ENCODE measurements around the gene ZNF304. TPM values are rescaled to one million over a fixed set of nuclear protein-coding genes. Genes with fewer than 3 reads are reported as not detected.

The ZNF304 gene
- total RNA-seq, 1 experiment from 2014 or later, result 11.0 TPM

GRCh38 chr19:57314146-57314545, 36.9 kb upstream of the ZNF304 start:
- TF ChIP-seq CTCF (conservative IDR thresholded peaks at IDR 0.05; ENCODE audit: low read depth, low read length) (no peak), EZH2 (IDR thresholded peaks at IDR 0.05; ENCODE audit: borderline replicate concordance, low read depth, low read length, poor library complexity, severe bottlenecking) (no peak)
- ChIA-PET POLR2A (ENCODE audit: low non-redundant PET) (no interaction called here), CTCF (no interaction called here)
- Histone ChIP-seq H3K27me3 (replicated peaks; ENCODE audit: insufficient read depth, low read depth, low read length, poor library complexity) (peaks cover 38% of the 10 kb centered on the region), H3K36me3 (ENCODE audit: insufficient read depth, low read length, poor library complexity, severe bottlenecking) (no peaks in the 10 kb centered on the region), H3K27ac (ENCODE audit: low read depth, low read length, poor library complexity, severe bottlenecking) (no peak overlapping the region), H3K9me3 (ENCODE audit: low read depth, low read length, poor library complexity, severe bottlenecking) (no peaks in the 10 kb centered on the region), H3K4me1 (ENCODE audit: insufficient read depth, low read length, poor library complexity, severe bottlenecking) (no peaks in the 10 kb centered on the region), H3K4me3 (ENCODE audit: low read depth, low read length, poor library complexity, severe bottlenecking) (no peak overlapping the region)
- intact Hi-C loops (cut with micrococcal nuclease; ENCODE audit: unreplicated experiment), result no loop called here
- no peak for DNase-seq (ENCODE audit: low spot score)
- BruUV-seq (replicated peaks), result no TSS peak

- H3K27me3 ChIP-seq (replicated peaks; ENCODE audit: insufficient read depth, low read depth, low read length, poor library complexity), result peaks cover 38% of the 10 kb centered on the region
- no TSS peak for BruUV-seq (replicated peaks)
Measured at GRCh38 chr19:57317503-57317902, 33.6 kb upstream of the ZNF304 start.

GRCh38 chr19:57319869-57320179, 31.2 kb upstream of the ZNF304 start:
- Histone ChIP-seq H3K27ac (ENCODE audit: low read depth, low read length, poor library complexity, severe bottlenecking) (peak overlapping the region; percentile 88), H3K27me3 (replicated peaks; ENCODE audit: insufficient read depth, low read depth, low read length, poor library complexity) (peaks cover 36% of the 10 kb centered on the region), H3K36me3 (ENCODE audit: insufficient read depth, low read length, poor library complexity, severe bottlenecking) (peaks cover 11% of the 10 kb centered on the region), H3K4me1 (ENCODE audit: insufficient read depth, low read length, poor library complexity, severe bottlenecking) (no peaks in the 10 kb centered on the region), H3K4me3 (ENCODE audit: low read depth, low read length, poor library complexity, severe bottlenecking) (peak overlapping the region; percentile 93), H3K9me3 (ENCODE audit: low read depth, low read length, poor library complexity, severe bottlenecking) (no peaks in the 10 kb centered on the region)
- BruUV-seq (replicated peaks), result no TSS peak
- TF ChIP-seq EZH2 (IDR thresholded peaks at IDR 0.05; ENCODE audit: borderline replicate concordance, low read depth, low read length, poor library complexity, severe bottlenecking), result no peak
- TF ChIP-seq CTCF (conservative IDR thresholded peaks at IDR 0.05; ENCODE audit: low read depth, low read length), result no peak
- intact Hi-C loops (cut with micrococcal nuclease; ENCODE audit: unreplicated experiment), result no loop called here
- CTCF ChIA-PET, result no interaction called here
- DNase-seq (ENCODE audit: low spot score), result no peak
- POLR2A ChIA-PET (ENCODE audit: low non-redundant PET), result no interaction called here

More at GRCh38 chr19:57317503-57317902, 33.6 kb upstream of the ZNF304 start:
- Histone ChIP-seq H3K36me3 (ENCODE audit: insufficient read depth, low read length, poor library complexity, severe bottlenecking) (no peaks in the 10 kb centered on the region), H3K4me1 (ENCODE audit: insufficient read depth, low read length, poor library complexity, severe bottlenecking) (no peaks in the 10 kb centered on the region), H3K27ac (ENCODE audit: low read depth, low read length, poor library complexity, severe bottlenecking) (no peak overlapping the region), H3K4me3 (ENCODE audit: low read depth, low read length, poor library complexity, severe bottlenecking) (no peak overlapping the region), H3K9me3 (ENCODE audit: low read depth, low read length, poor library complexity, severe bottlenecking) (no peaks in the 10 kb centered on the region)
- no peak for DNase-seq (ENCODE audit: low spot score)
- TF ChIP-seq EZH2 (IDR thresholded peaks at IDR 0.05; ENCODE audit: borderline replicate concordance, low read depth, low read length, poor library complexity, severe bottlenecking) (no peak), CTCF (conservative IDR thresholded peaks at IDR 0.05; ENCODE audit: low read depth, low read length) (no peak)
- intact Hi-C loops (cut with micrococcal nuclease; ENCODE audit: unreplicated experiment), result no loop called here
- POLR2A ChIA-PET (ENCODE audit: low non-redundant PET), result no interaction called here
- CTCF ChIA-PET, result no interaction called here

Data from A673 (cell line).